Smooth muscle cell (in vitro differentiated cells): Measurements from ENCODE around the gene SPNS2. TPM values are rescaled to one million over a fixed set of nuclear protein-coding genes. Genes with fewer than 3 reads are reported as not detected.

Experiments used
- DNase-seq: peaks from one replicate; lab custom pipeline; 2025; ENCODE audit not compliant: unreplicated experiment; lab: John Stamatoyannopoulos, UW
- H2AFZ ChIP-seq: fragments of 200-600 bp; sonication (generic); 2 replicates; pipeline ENCODE4 v1.6.0; 2016; ENCODE audit warnings: antibody characterized with exemption, low read depth, mild to moderate bottlenecking
- H3F3A ChIP-seq: fragments of 200-600 bp; sonication (generic); 2 replicates; pipeline ENCODE4 v1.6.0; 2017; ENCODE audit warnings: antibody characterized with exemption, low read depth
- H3K27ac ChIP-seq: fragments of 200-600 bp; sonication (generic); 2 replicates; pipeline ENCODE4 v1.5.1; 2016; ENCODE audit warnings: low read depth, mild to moderate bottlenecking
- H3K27me3 ChIP-seq: fragments of 200-600 bp; sonication (generic); 2 replicates; pipeline ENCODE4 v1.6.1; 2016; ENCODE audit warnings: low read depth, mild to moderate bottlenecking
- H3K36me3 ChIP-seq: fragments of 200-600 bp; sonication (generic); 2 replicates; pipeline ENCODE4 v1.5.1; 2016; ENCODE audit warnings: low read depth
- H3K4me1 ChIP-seq: fragments of 200-600 bp; sonication (generic); 2 replicates; pipeline ENCODE4 v1.5.1; 2016; ENCODE audit warnings: low read depth
- H3K4me2 ChIP-seq: fragments of 200-600 bp; sonication (generic); 2 replicates; pipeline ENCODE4 v1.6.0; 2016; ENCODE audit warnings: mild to moderate bottlenecking
- H3K4me3 ChIP-seq: fragments of 200-600 bp; sonication (generic); 2 replicates; pipeline ENCODE4 v1.5.1; 2016; ENCODE audit warnings: mild to moderate bottlenecking
- H3K79me2 ChIP-seq: fragments of 200-600 bp; sonication (generic); 2 replicates; pipeline ENCODE4 v1.6.0; 2016; ENCODE audit warnings: low read depth, mild to moderate bottlenecking
- H3K9ac ChIP-seq: fragments of 200-600 bp; sonication (generic); 2 replicates; pipeline ENCODE4 v1.6.0; 2016; ENCODE audit warnings: low read depth
- H3K9me3 ChIP-seq: fragments of 200-600 bp; sonication (generic); replicated peaks from 2 replicates; pipeline ENCODE4 v1.5.1; 2016; ENCODE audit warnings: low read depth
- H4K20me1 ChIP-seq: fragments of 200-600 bp; sonication (generic); 2 replicates; pipeline ENCODE4 v1.6.0; 2016; ENCODE audit warnings: low read depth
- WGBS: methylation state at CpG from one replicate; pipeline ENCODE4 v1.1.7; 2016; ENCODE audit warnings: low lambda C conversion rate; 5-methylcytosine and 5-hydroxymethylcytosine counted together
- polyA plus RNA-seq: library from polyadenylated mRNA; unstranded; fragments of >200 nt; fragmentation: Nextera tagmentation; extraction: Ambion mirVana; gene quantifications from 2 replicates; pipeline ENCODE4 v1.2.1, GENCODE V29; 2016
- total RNA-seq: library from RNA; depleted of rRNA; stranded (reverse); fragments of >200 nt; gene quantifications from 2 replicates; pipeline ENCODE4 v1.2.3, GENCODE V29; 2014
- TF ChIP-seq, protein P1 (sequence below): fragments of 200-600 bp; sonication (generic); IDR thresholded peaks from 2 replicates; pipeline ENCODE4 v1.5.1; 2017; ENCODE audit warnings: borderline replicate concordance, mild to moderate bottlenecking, antibody characterized with exemption; ENCODE audit not compliant: insufficient read depth, poor library complexity, severe bottlenecking

Gene SPNS2
- total and polyA plus RNA-seq, 2 experiments from 2014 or later: 5.1 to 16.5 TPM

DNA sequence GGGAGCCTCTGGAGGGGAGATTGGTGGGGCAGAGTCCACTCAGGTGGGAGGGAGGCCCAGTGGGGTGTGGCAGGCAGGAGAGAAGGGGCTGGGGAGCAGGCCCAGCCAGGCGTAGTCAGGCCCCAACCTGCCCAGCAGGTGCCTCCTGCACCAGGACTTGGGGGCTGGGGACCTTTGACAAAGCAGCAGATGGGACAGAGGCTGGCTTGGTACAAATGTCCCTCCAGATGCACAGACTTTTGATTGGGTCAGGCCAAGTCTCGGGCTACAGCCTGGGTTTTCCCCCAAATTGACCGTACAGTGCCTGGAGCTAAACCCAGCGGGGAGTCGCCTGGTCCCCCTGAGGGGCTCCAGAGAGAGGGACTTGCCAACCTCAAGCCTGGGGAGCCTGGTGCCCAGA, 61.3 kb downstream of the SPNS2 start:
- Histone ChIP-seq H3K36me3 (no peaks in the 10 kb centered on the region), H3K4me3 (no peak overlapping the region), H3K79me2 (peaks cover 1% of the 10 kb centered on the region), H3K27ac (no peak overlapping the region), H4K20me1 (no peaks in the 10 kb centered on the region), H3K27me3 (no peaks in the 10 kb centered on the region), H3K9me3 (no peaks in the 10 kb centered on the region), H3K4me2 (no peak overlapping the region), H3F3A (no peaks in the 10 kb centered on the region), H3K4me1 (peaks cover 7% of the 10 kb centered on the region), H2AFZ (no peak overlapping the region), H3K9ac (no peak overlapping the region)
- TF ChIP-seq, protein P1, sequence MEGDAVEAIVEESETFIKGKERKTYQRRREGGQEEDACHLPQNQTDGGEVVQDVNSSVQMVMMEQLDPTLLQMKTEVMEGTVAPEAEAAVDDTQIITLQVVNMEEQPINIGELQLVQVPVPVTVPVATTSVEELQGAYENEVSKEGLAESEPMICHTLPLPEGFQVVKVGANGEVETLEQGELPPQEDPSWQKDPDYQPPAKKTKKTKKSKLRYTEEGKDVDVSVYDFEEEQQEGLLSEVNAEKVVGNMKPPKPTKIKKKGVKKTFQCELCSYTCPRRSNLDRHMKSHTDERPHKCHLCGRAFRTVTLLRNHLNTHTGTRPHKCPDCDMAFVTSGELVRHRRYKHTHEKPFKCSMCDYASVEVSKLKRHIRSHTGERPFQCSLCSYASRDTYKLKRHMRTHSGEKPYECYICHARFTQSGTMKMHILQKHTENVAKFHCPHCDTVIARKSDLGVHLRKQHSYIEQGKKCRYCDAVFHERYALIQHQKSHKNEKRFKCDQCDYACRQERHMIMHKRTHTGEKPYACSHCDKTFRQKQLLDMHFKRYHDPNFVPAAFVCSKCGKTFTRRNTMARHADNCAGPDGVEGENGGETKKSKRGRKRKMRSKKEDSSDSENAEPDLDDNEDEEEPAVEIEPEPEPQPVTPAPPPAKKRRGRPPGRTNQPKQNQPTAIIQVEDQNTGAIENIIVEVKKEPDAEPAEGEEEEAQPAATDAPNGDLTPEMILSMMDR: no peak
- WGBS: 92% methylated on average over 5 of the region's 5 CpGs
- no peak for DNase-seq

DNA sequence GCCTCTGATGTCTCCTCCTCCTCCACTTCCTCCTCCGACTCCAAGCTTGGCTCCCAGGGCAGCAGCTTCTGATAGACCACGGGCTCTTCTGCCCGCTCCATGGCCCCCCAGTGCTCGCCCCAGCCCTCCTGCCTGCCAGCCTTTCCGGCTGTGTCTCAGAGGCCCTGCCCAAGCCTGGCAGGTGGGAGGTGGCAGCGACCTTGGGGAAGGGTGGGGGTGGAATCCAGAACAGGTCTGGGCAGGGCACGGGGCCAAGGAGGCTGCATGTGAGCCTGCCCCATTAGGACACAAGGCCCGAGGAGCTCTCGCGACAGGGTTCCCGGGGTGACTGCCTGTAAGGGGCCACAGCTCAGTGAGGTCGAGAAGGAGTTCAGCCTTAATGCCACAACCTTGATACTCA, 61.7 kb downstream of the SPNS2 start, which contains the start of gene GGT6:
Gene GGT6, minus strand, starts transcription at position 157 of the 400 bp plus-strand sequence. Its CDS starts 56 bp downstream, at position 101.
- Histone ChIP-seq H3K79me2 (no peaks in the 10 kb centered on the region), H3K9me3 (no peaks in the 10 kb centered on the region), H3K4me3 (no peak within 1 kb of the TSS), H3K36me3 (no peaks in the 10 kb centered on the region), H3K4me2 (no peak within 1 kb of the TSS), H3F3A (no peaks in the 10 kb centered on the region), H3K9ac (no peak within 1 kb of the TSS), H3K27me3 (no peaks in the 10 kb centered on the region), H3K27ac (no peak within 1 kb of the TSS), H3K4me1 (peaks cover 7% of the 10 kb centered on the region), H2AFZ (no peak within 1 kb of the TSS), H4K20me1 (no peaks in the 10 kb centered on the region)
- TF ChIP-seq, protein P1: no peak
- DNase-seq: no peak
- 80% methylated on average over 12 of the region's 12 CpGs for WGBS

DNA sequence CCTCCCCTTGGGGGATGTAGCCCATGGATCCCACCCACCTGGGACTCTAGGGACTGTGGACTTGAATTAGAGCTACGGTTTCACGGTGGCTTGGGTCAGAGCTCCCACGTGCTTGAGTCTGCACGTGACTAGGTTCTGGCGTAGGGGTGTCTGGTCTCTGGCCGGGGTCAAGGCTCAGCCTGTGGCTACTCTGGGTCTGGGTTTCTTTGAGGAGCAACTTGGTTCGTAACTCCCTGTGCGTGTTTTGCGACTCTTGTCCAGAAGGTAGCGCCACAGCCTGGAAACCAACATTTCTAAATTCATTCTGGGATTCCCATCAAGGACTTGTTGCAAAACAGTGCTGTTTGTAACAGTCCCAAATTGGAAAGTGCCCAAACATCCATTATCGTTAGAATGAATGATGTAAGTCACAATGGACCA, 62.2 kb downstream of the SPNS2 start:
- Histone ChIP-seq H3K36me3 (no peaks in the 10 kb centered on the region), H2AFZ (no peak overlapping the region), H3K79me2 (no peaks in the 10 kb centered on the region), H4K20me1 (no peaks in the 10 kb centered on the region), H3K27me3 (no peaks in the 10 kb centered on the region), H3K4me1 (peaks cover 4% of the 10 kb centered on the region), H3K4me2 (no peak overlapping the region), H3F3A (no peaks in the 10 kb centered on the region), H3K4me3 (no peak overlapping the region), H3K9me3 (no peaks in the 10 kb centered on the region), H3K27ac (no peak overlapping the region), H3K9ac (no peak overlapping the region)
- WGBS: 54% methylated on average over 11 of the region's 11 CpGs
- no peak for DNase-seq
- TF ChIP-seq, protein P1: no peak
